MM.1S (cell line): ENCODE results near the gene CD99L2.
A peak's percentile ranks its signal among the peaks of the same experiment; 100 is the strongest.

Experiments
- DNase-seq: peaks from one replicate; pipeline ENCODE4 v3.0.0-alpha.2; 2015
- H2AFZ ChIP-seq: fragments of 300-600 bp; sonication (generic); 2 replicates; pipeline ENCODE4 v1.6.0; 2016; ENCODE audit warnings: antibody characterized with exemption, low read length
- H3F3A ChIP-seq: fragments of 300-600 bp; sonication (generic); 2 replicates; pipeline ENCODE4 v1.6.1; 2016; ENCODE audit warnings: mild to moderate bottlenecking, antibody characterized with exemption, low read length, moderate library complexity, mixed read lengths; ENCODE audit not compliant: insufficient read depth
- H3K27ac ChIP-seq: fragments of 300-600 bp; sonication (generic); 2 replicates; pipeline ENCODE4 v1.5.1; 2016; ENCODE audit warnings: mild to moderate bottlenecking, low read length
- H3K27me3 ChIP-seq: fragments of 300-600 bp; sonication (generic); replicated peaks from 2 replicates; pipeline ENCODE4 v1.6.0; 2016; ENCODE audit warnings: low read length; ENCODE audit not compliant: insufficient read depth
- H3K36me3 ChIP-seq: fragments of 300-600 bp; sonication (generic); replicated peaks from 2 replicates; pipeline ENCODE4 v1.6.1; 2016; ENCODE audit warnings: mild to moderate bottlenecking, low read length, mixed read lengths; ENCODE audit not compliant: insufficient read depth
- H3K4me1 ChIP-seq: fragments of 300-600 bp; sonication (generic); 2 replicates; pipeline ENCODE4 v1.6.1; 2016; ENCODE audit warnings: low read length, mixed read lengths
- H3K4me2 ChIP-seq: fragments of 300-600 bp; sonication (generic); 2 replicates; pipeline ENCODE4 v1.6.0; 2016; ENCODE audit warnings: low read depth, low read length
- H3K4me3 ChIP-seq: fragments of 300-600 bp; sonication (generic); 2 replicates; pipeline ENCODE4 v1.5.1; 2016; ENCODE audit warnings: low read length, mixed read lengths
- H3K79me2 ChIP-seq: fragments of 300-600 bp; sonication (generic); 2 replicates; pipeline ENCODE4 v1.6.1; 2016; ENCODE audit warnings: mixed run types, low read length, mixed read lengths
- H3K9ac ChIP-seq: fragments of 300-600 bp; sonication (generic); 2 replicates; pipeline ENCODE4 v1.6.1; 2016; ENCODE audit warnings: low read length, mixed read lengths
- H3K9me2 ChIP-seq: fragments of 300-600 bp; sonication (generic); replicated peaks from 2 replicates; pipeline ENCODE4 v1.6.1; 2016; ENCODE audit warnings: mild to moderate bottlenecking, low read length, mixed read lengths; ENCODE audit not compliant: insufficient read depth
- H3K9me3 ChIP-seq: fragments of 300-600 bp; sonication (generic); replicated peaks from 2 replicates; pipeline ENCODE4 v1.6.1; 2016; ENCODE audit warnings: mild to moderate bottlenecking, low read length, mixed read lengths; ENCODE audit not compliant: insufficient read depth
- H4K20me1 ChIP-seq: fragments of 300-600 bp; sonication (generic); 2 replicates; pipeline ENCODE4 v1.6.1; 2016; ENCODE audit warnings: mild to moderate bottlenecking, low read length, moderate library complexity, mixed read lengths; ENCODE audit not compliant: insufficient read depth
- EZH2 ChIP-seq: fragments of 300-600 bp; sonication (generic); optimal IDR thresholded peaks from 2 replicates; pipeline ENCODE3; 2017; ENCODE audit warnings: low read depth, mild to moderate bottlenecking, antibody characterized with exemption, low read length, mixed read lengths
- EZH2phosphoT487 ChIP-seq: fragments of 300-600 bp; sonication (generic); IDR thresholded peaks from 2 replicates; pipeline ENCODE4 v1.6.1; 2018; ENCODE audit warnings: antibody characterized with exemption, low read length
- TF ChIP-seq, protein P1 (sequence below): fragments of 300-600 bp; sonication (generic); IDR thresholded peaks from 2 replicates; pipeline ENCODE4 v1.5.1; 2016; ENCODE audit warnings: antibody characterized with exemption, low read length, mixed read lengths

CD99L2 gene

DNA sequence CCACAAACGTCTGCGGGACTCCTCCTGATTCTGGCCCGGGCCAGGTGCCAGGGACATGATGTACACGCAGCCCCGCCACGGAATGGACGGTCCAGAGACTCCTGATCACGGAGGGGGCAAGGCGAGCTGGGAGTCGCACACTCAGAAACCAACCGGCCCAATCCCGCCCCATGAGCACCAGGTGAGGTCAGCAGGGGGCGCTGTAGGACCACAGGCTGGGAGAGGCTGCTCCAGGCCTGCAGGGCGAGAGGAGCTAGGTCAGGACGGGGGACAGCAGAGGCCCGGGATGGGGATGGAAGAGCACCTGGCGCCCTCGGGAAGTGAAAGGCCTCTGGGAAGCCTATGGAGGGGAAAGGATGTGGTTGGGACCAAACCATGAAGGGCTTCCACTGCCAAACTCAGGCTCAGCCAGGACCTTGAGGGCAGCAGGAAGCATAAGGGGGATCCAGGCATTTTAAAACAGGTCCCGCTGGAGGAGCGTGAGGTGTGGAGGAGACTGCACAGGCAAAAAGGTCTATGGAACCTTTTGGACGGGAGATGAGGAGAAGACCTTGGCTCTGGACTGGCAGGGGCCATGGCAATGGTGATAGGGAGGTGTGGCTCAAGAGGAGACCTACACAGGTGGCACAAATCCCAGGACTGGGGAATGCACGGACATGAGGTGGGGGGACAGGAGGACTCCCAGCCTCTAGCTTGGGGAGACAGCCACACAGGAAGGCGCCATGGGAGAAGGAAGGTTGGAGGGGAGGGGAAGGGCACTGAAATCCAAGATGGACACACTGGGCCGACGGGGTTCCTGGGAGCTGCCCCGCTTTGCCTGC, 126.1 kb downstream of the CD99L2 start:
- H3K9me2 ChIP-seq: no peaks in the 10 kb centered on the region
- H4K20me1 ChIP-seq: no peaks in the 10 kb centered on the region
- TF ChIP-seq, protein P1, sequence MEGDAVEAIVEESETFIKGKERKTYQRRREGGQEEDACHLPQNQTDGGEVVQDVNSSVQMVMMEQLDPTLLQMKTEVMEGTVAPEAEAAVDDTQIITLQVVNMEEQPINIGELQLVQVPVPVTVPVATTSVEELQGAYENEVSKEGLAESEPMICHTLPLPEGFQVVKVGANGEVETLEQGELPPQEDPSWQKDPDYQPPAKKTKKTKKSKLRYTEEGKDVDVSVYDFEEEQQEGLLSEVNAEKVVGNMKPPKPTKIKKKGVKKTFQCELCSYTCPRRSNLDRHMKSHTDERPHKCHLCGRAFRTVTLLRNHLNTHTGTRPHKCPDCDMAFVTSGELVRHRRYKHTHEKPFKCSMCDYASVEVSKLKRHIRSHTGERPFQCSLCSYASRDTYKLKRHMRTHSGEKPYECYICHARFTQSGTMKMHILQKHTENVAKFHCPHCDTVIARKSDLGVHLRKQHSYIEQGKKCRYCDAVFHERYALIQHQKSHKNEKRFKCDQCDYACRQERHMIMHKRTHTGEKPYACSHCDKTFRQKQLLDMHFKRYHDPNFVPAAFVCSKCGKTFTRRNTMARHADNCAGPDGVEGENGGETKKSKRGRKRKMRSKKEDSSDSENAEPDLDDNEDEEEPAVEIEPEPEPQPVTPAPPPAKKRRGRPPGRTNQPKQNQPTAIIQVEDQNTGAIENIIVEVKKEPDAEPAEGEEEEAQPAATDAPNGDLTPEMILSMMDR: peak; percentile 79
- no peak for TF ChIP-seq EZH2
- TF ChIP-seq EZH2phosphoT487: no peak
- H3K4me2 ChIP-seq: no peak overlapping the region
- no peak overlapping the region for H2AFZ ChIP-seq
- no peaks in the 10 kb centered on the region for H3K79me2 ChIP-seq
- H3K36me3 ChIP-seq: no peaks in the 10 kb centered on the region
- no peaks in the 10 kb centered on the region for H3K27me3 ChIP-seq
- no peak overlapping the region for H3K4me3 ChIP-seq
- no peaks in the 10 kb centered on the region for H3F3A ChIP-seq
- H3K4me1 ChIP-seq: no peaks in the 10 kb centered on the region
- H3K9ac ChIP-seq: no peak overlapping the region
- no peak overlapping the region for H3K27ac ChIP-seq
- peak; percentile 54 for DNase-seq
- H3K9me3 ChIP-seq: no peaks in the 10 kb centered on the region

DNA sequence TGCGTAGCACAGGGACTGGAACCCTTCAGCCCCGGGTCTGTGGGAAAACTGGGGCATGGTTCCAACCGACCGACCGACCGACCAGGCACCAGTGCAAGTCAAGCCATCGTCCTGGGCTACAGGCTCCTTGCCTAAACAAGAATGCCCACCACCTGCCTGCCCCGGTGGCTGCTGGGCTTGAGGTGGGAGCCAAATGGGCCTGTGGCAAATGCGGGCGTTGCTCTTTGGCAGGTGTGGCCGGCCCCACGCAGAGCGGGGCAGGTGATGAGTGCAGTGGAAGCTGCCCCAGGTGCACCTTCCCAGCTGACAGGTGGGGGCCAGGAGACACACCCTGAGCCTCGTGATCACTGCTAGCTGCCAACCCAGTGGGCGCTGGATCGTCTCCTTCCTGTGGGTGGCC, 127.4 kb downstream of the CD99L2 start:
- TF ChIP-seq, protein P1: no peak
- TF ChIP-seq EZH2: no peak
- Histone ChIP-seq H3K9ac (no peak overlapping the region), H3K27ac (no peak overlapping the region), H3K27me3 (no peaks in the 10 kb centered on the region), H3K36me3 (no peaks in the 10 kb centered on the region), H3K9me3 (no peaks in the 10 kb centered on the region), H3K79me2 (no peaks in the 10 kb centered on the region), H3K4me2 (no peak overlapping the region), H4K20me1 (no peaks in the 10 kb centered on the region), H2AFZ (no peak overlapping the region), H3K9me2 (no peaks in the 10 kb centered on the region), H3K4me3 (no peak overlapping the region), H3K4me1 (no peaks in the 10 kb centered on the region), H3F3A (no peaks in the 10 kb centered on the region)
- no peak for DNase-seq

DNA sequence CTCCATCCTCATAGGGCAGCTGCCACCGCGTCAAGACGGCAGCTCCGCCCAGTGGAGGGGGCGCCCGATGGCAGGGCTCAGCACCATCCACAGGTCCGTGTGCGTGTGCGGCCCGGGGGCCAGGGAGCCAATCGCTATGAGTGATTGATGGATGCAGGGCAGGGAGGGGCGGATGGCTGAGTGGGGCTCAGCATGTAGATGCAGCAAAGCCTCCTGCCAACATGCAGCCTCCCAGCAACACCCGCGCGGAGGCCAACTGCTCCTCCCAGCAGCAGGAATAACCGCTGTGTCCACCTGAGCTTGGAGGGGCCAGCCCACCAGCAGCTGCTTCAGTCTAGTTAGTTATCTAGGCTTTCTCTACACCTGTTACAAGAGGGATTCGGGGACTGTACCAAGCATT, 127.8 kb downstream of the CD99L2 start:
- Histone ChIP-seq H3K9ac (no peak overlapping the region), H3K4me1 (no peaks in the 10 kb centered on the region), H2AFZ (no peak overlapping the region), H3K27ac (no peak overlapping the region), H3K36me3 (no peaks in the 10 kb centered on the region), H3K9me3 (no peaks in the 10 kb centered on the region), H4K20me1 (no peaks in the 10 kb centered on the region), H3K9me2 (no peaks in the 10 kb centered on the region), H3F3A (no peaks in the 10 kb centered on the region), H3K4me2 (no peak overlapping the region), H3K27me3 (no peaks in the 10 kb centered on the region), H3K4me3 (no peak overlapping the region), H3K79me2 (no peaks in the 10 kb centered on the region)
- DNase-seq: no peak
- TF ChIP-seq EZH2phosphoT487 (no peak), EZH2 (no peak)
- TF ChIP-seq, protein P1: no peak
